SK-N-SH (cell line): ENCODE data around the gene TACO1. TPM values are rescaled to one million over a fixed set of nuclear protein-coding genes. Genes with fewer than 3 reads are reported as not detected.
A peak's percentile ranks its signal among the peaks of the same experiment; 100 is the strongest.

Experiments used
- CTCF ChIA-PET: fragments of 300-600, 350-600 bp; formaldehyde crosslinking; extraction: SDS; loops from one replicate; lab custom pipeline; 2021; lab: Yijun Ruan, JAX
- POLR2A ChIA-PET: fragments of 350-600 bp; sonication (Branson Sonifier 250); formaldehyde crosslinking; extraction: SDS; loops from one replicate; lab custom pipeline; 2020; ENCODE audit warnings: antibody characterized with exemption, inconsistent platforms; lab: Yijun Ruan, JAX
- DNase-seq: peaks from one replicate; pipeline ENCODE4 v3.0.0; 2012
- H2AFZ ChIP-seq: fragments of 200-600 bp; sonication (generic); 2 replicates; pipeline ENCODE4 v1.8.1; 2016; ENCODE audit warnings: antibody characterized with exemption, mild to moderate bottlenecking, low read depth
- H3F3A ChIP-seq: fragments of 200-600 bp; sonication (generic); replicated peaks from 2 replicates; pipeline ENCODE3; 2016; ENCODE audit warnings: antibody characterized with exemption, mild to moderate bottlenecking; ENCODE audit not compliant: insufficient read depth
- H3K27ac ChIP-seq, 2 experiments: fragments of 200-500 bp in 1 of 2; fragments of 200-600 bp in 1 of 2; sonication (Bioruptor generic) in 1 of 2; sonication (generic), shearing (Covaris generic) in 1 of 2; 2 replicates each; pipeline versions ENCODE4 v1.5.1 to v1.6.1; 2014 to 2016; ENCODE audit warnings: low read depth in 2 of 2, inconsistent platforms in 1 of 2, low read length in 1 of 2, mild to moderate bottlenecking in 1 of 2, mixed read lengths in 1 of 2
- H3K27me3 ChIP-seq: fragments of 200-600 bp; sonication (generic), shearing (Covaris generic); 2 replicates; pipeline ENCODE4 v1.6.1; 2016; ENCODE audit warnings: mixed run types; ENCODE audit not compliant: insufficient read depth
- H3K36me3 ChIP-seq, 2 experiments: fragments of 200-500 bp in 1 of 2; fragments of 200-600 bp in 1 of 2; sonication (Bioruptor generic) in 1 of 2; sonication (generic) in 1 of 2; replicated peaks in 1 of 2; 2 replicates each; pipeline versions ENCODE3 to v1.5.1; 2014 to 2016; ENCODE audit warnings: low read length in 1 of 2, mild to moderate bottlenecking in 1 of 2; ENCODE audit not compliant: insufficient read depth in 2 of 2, control insufficient read depth in 1 of 2
- H3K4me1 ChIP-seq, 2 experiments: fragments of 200-500 bp in 1 of 2; fragments of 200-600 bp in 1 of 2; sonication (Bioruptor generic) in 1 of 2; sonication (generic), shearing (Covaris generic) in 1 of 2; 2 replicates each; pipeline versions ENCODE4 v1.5.1 to v1.6.1; 2014 to 2016; ENCODE audit warnings: low read depth in 1 of 2, low read length in 1 of 2, mixed run types in 1 of 2; ENCODE audit not compliant: insufficient read depth in 2 of 2, control insufficient read depth in 1 of 2
- H3K4me2 ChIP-seq: fragments of 200-600 bp; sonication (generic), shearing (Covaris generic); 2 replicates; pipeline ENCODE4 v1.6.1; 2017; ENCODE audit warnings: mixed run types
- H3K4me3 ChIP-seq, 2 experiments: fragments of 200-500 bp in 1 of 2; fragments of 200-600 bp in 1 of 2; sonication (Bioruptor generic) in 1 of 2; sonication (generic), shearing (Covaris generic) in 1 of 2; 2 replicates each; pipeline versions ENCODE4 v1.5.1 to v1.8.1; 2014 to 2016; ENCODE audit warnings: low read depth in 2 of 2, inconsistent platforms in 1 of 2, low read length in 1 of 2, mild to moderate bottlenecking in 1 of 2, mixed read lengths in 1 of 2, moderate library complexity in 1 of 2
- H3K79me2 ChIP-seq: fragments of 200-600 bp; sonication (generic); 2 replicates; pipeline ENCODE4 v1.8.1; 2017; ENCODE audit warnings: mild to moderate bottlenecking; ENCODE audit not compliant: insufficient read depth
- H3K9ac ChIP-seq: fragments of 200-600 bp; sonication (generic); 2 replicates; pipeline ENCODE4 v1.6.1; 2017; ENCODE audit warnings: mixed run types
- H3K9me2 ChIP-seq: fragments of 200-600 bp; sonication (generic); 2 replicates; pipeline ENCODE4 v1.6.1; 2017; ENCODE audit warnings: mixed run types
- H3K9me3 ChIP-seq: fragments of 200-600 bp; sonication (generic); 2 replicates; pipeline ENCODE4 v1.6.1; 2017; ENCODE audit warnings: mixed run types, mild to moderate bottlenecking, moderate library complexity
- H4K20me1 ChIP-seq: fragments of 200-600 bp; sonication (generic); 2 replicates; pipeline ENCODE4 v1.6.1; 2017; ENCODE audit warnings: mild to moderate bottlenecking, mixed run types; ENCODE audit not compliant: insufficient read depth
- CHD2 ChIP-seq: fragments of 150-350 bp; IDR thresholded peaks from 2 replicates; pipeline ENCODE4 v1.6.1; 2018; ENCODE audit warnings: low read length; ENCODE audit not compliant: partially characterized antibody
- EZH2phosphoT487 ChIP-seq: fragments of 200-600 bp; sonication (generic); IDR thresholded peaks from 2 replicates; pipeline ENCODE4 v1.6.1; 2017; ENCODE audit warnings: low read depth, mixed run types, mild to moderate bottlenecking, antibody characterized with exemption, moderate library complexity, borderline replicate concordance
- FOSL2 ChIP-seq: IDR thresholded peaks from 2 replicates; pipeline ENCODE4 v1.4.0; 2012; ENCODE audit warnings: low read depth, mild to moderate bottlenecking, moderate library complexity, borderline replicate concordance
- FOXM1 ChIP-seq: IDR thresholded peaks from 2 replicates; pipeline ENCODE4 v1.4.0; 2012; ENCODE audit warnings: low read depth, mild to moderate bottlenecking
- GABPA ChIP-seq: IDR thresholded peaks from 2 replicates; pipeline ENCODE4 v1.4.0; 2012; ENCODE audit warnings: low read depth, mild to moderate bottlenecking
- GATA2 ChIP-seq: sonication (generic); formaldehyde crosslinking; IDR thresholded peaks from 2 replicates; pipeline ENCODE4 v1.5.0; 2020; ENCODE audit warnings: mild to moderate bottlenecking, missing genetic modification reagents
- JUND ChIP-seq: IDR thresholded peaks from 2 replicates; pipeline ENCODE4 v1.4.0; 2012
- NRF1 ChIP-seq: IDR thresholded peaks from 2 replicates; pipeline ENCODE4 v1.6.1; 2012; ENCODE audit warnings: low read depth, mild to moderate bottlenecking, low read length
- POLR2AphosphoS5 ChIP-seq: IDR thresholded peaks from 2 replicates; pipeline ENCODE4 v1.6.1; 2012; ENCODE audit warnings: low read depth, low read length
- RAD21 ChIP-seq: IDR thresholded peaks from 2 replicates; pipeline ENCODE4 v1.6.1; 2012; ENCODE audit warnings: mild to moderate bottlenecking, low read length
- RCOR1 ChIP-seq: fragments of 150-350 bp; IDR thresholded peaks from 2 replicates; pipeline ENCODE4 v1.6.1; 2017; ENCODE audit warnings: antibody characterized with exemption, low read length
- RFX5 ChIP-seq: IDR thresholded peaks from 2 replicates; pipeline ENCODE4 v1.6.1; 2012; ENCODE audit warnings: mild to moderate bottlenecking, improper control_type of control experiment, low read length
- RXRA ChIP-seq: IDR thresholded peaks from 2 replicates; pipeline ENCODE4 v1.4.0; 2012; ENCODE audit warnings: low read depth, mild to moderate bottlenecking, borderline replicate concordance
- SIN3A ChIP-seq: IDR thresholded peaks from 2 replicates; pipeline ENCODE4 v1.6.1; 2012; ENCODE audit warnings: low read depth, mild to moderate bottlenecking, low read length, moderate library complexity, borderline replicate concordance
- SMC3 ChIP-seq: IDR thresholded peaks from 2 replicates; pipeline ENCODE4 v1.6.1; 2012; ENCODE audit warnings: low read depth, low read length, improper control_type of control experiment
- TAF1 ChIP-seq: IDR thresholded peaks from 2 replicates; pipeline ENCODE4 v1.6.1; 2012; ENCODE audit warnings: low read depth, mild to moderate bottlenecking, low read length, moderate library complexity, borderline replicate concordance
- TCF12 ChIP-seq: IDR thresholded peaks from 2 replicates; pipeline ENCODE4 v1.4.0; 2012
- TEAD4 ChIP-seq: IDR thresholded peaks from 2 replicates; pipeline ENCODE4 v1.4.0; 2012; ENCODE audit warnings: mild to moderate bottlenecking, borderline replicate concordance; ENCODE audit not compliant: insufficient read depth
- YY1 ChIP-seq: IDR thresholded peaks from 2 replicates; pipeline ENCODE4 v1.4.0; 2012; ENCODE audit warnings: low read depth, mild to moderate bottlenecking
- WGBS: methylation state at CpG from one replicate; pipeline ENCODE4 v1.1.6; 2017; ENCODE audit warnings: low lambda C conversion rate; 5-methylcytosine and 5-hydroxymethylcytosine counted together
- polyA plus RNA-seq, 3 experiments: library from polyadenylated mRNA; depleted of rRNA; stranded (reverse); fragments of >200 nt; gene quantifications; 2 replicates each; pipeline ENCODE4 v1.2.3, GENCODE V29; 2012
- TF ChIP-seq, protein P1 (sequence below): fragments of 150-350 bp; IDR thresholded peaks from 2 replicates; pipeline ENCODE4 v1.6.1; 2017; ENCODE audit warnings: antibody characterized with exemption, low read length, low read depth, borderline replicate concordance
- TF ChIP-seq, protein P2 (sequence below): fragments of 200-600 bp; sonication (generic); IDR thresholded peaks from 2 replicates; pipeline ENCODE4 v1.6.1; 2017; ENCODE audit warnings: antibody characterized with exemption, mild to moderate bottlenecking, moderate library complexity
- TF ChIP-seq, protein P3 (sequence below): fragments of 150-350 bp; IDR thresholded peaks from 2 replicates; pipeline ENCODE4 v1.6.1; 2016; ENCODE audit warnings: mild to moderate bottlenecking, low read depth, low read length
- TF ChIP-seq, protein P4 (sequence below): IDR thresholded peaks from 2 replicates; pipeline ENCODE4 v1.4.0; 2012; ENCODE audit warnings: low read depth, borderline replicate concordance

TACO1 gene
- polyA plus RNA-seq, 1 of the 3 experiments (the other 2 are of a cell fraction), result 37.9 TPM

DNA sequence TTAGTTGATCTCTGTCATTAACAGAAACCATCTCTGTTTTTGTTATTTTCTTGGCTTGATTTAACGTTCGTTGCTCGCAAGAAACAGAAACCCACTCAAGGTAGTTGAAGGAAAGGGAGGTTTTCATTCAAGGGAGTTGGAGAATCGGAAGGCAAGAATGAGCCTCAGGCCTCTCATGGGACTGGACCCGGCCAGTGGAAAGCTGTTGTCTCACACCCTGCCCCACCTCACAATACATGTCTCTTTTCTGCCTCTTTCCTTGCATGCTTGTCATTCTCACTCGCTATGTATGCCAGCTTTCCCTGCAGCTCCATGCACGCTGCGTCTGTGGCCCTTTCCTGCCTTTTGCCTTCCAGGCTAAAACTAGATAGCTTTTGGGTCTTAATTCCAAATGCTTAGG, 32.1 kb upstream of the TACO1 start:
- ChIA-PET POLR2A (interaction anchor here (1.6 kb wide), 1 partner anchor 126 kb away, joined by 3 read pairs; no protein-coding TSS in a partner anchor), CTCF (interaction anchor here (0.9 to 3.2 kb wide), 11 partner anchors 8 to 143 kb away, joined by 3 to 23 read pairs (median 4); partner anchors contain the start of gene DCAF7)
- Histone ChIP-seq H3K27ac (no peak overlapping the region), H3K4me1 (peaks cover 3 to 12% of the 10 kb centered on the region in 2 experiments; a peak in 3 of 4 replicates), H4K20me1 (peaks cover 96% of the 10 kb centered on the region), H3K4me2 (no peak overlapping the region), H3K9me2 (no peaks in the 10 kb centered on the region), H3K9me3 (no peaks in the 10 kb centered on the region), H3K9ac (no peak overlapping the region), H3K27me3 (no peaks in the 10 kb centered on the region), H3K4me3 (no peak overlapping the region), H3K79me2 (peaks cover 99% of the 10 kb centered on the region), H3K36me3 (peaks cover 0 to 4% of the 10 kb centered on the region in 2 experiments), H2AFZ (no peak overlapping the region), H3F3A (peaks cover 23% of the 10 kb centered on the region)
- TF ChIP-seq CHD2 (no peak), FOXM1 (no peak), POLR2AphosphoS5 (no peak), GATA2 (CRISPR knock-in tag) (no peak), RCOR1 (no peak), NRF1 (no peak), TCF12 (no peak), TAF1 (no peak), FOSL2 (no peak), SMC3 (no peak), RAD21 (no peak)
- TF ChIP-seq, protein P1, sequence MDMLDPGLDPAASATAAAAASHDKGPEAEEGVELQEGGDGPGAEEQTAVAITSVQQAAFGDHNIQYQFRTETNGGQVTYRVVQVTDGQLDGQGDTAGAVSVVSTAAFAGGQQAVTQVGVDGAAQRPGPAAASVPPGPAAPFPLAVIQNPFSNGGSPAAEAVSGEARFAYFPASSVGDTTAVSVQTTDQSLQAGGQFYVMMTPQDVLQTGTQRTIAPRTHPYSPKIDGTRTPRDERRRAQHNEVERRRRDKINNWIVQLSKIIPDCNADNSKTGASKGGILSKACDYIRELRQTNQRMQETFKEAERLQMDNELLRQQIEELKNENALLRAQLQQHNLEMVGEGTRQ, result no peak
- TF ChIP-seq, protein P2, sequence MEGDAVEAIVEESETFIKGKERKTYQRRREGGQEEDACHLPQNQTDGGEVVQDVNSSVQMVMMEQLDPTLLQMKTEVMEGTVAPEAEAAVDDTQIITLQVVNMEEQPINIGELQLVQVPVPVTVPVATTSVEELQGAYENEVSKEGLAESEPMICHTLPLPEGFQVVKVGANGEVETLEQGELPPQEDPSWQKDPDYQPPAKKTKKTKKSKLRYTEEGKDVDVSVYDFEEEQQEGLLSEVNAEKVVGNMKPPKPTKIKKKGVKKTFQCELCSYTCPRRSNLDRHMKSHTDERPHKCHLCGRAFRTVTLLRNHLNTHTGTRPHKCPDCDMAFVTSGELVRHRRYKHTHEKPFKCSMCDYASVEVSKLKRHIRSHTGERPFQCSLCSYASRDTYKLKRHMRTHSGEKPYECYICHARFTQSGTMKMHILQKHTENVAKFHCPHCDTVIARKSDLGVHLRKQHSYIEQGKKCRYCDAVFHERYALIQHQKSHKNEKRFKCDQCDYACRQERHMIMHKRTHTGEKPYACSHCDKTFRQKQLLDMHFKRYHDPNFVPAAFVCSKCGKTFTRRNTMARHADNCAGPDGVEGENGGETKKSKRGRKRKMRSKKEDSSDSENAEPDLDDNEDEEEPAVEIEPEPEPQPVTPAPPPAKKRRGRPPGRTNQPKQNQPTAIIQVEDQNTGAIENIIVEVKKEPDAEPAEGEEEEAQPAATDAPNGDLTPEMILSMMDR, result no peak
- DNase-seq, result no peak
- 83% methylated on average over 8 of the region's 8 CpGs for WGBS

DNA sequence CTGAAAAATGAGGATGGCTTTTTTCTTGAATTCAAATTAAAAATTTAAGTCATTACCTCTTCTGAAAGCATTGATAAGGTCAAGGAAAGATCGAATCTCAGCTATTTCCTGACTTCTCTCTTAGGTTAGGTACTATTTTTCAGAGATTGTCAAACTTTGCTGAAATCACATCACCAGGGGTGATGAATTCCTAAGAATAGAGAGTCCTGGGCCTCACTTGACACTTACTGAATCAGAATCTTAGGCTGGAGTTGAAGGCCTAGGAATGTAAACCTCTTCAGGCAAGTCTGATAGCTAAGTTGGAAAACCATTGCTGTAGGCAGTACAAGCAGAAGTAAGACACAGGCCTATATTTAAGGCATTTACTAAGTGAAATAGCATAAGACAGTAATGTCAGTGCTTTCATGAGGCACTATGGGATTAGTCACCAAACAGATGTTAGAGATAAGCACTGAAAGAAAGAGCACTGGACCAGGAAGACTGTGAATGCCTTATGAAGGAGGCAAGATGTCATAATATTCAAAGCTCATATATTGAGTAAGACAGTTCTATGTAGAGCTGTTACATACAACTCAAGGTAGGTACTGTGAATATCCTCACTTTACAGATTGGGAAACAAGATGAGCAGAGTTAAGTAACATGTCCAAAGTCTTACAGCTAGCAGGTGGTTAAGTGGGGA, 28.9 kb upstream of the TACO1 start:
- Histone ChIP-seq H3K27me3 (no peaks in the 10 kb centered on the region), H3K4me3 (no peak overlapping the region), H3K9ac (no peak overlapping the region), H3F3A (peaks cover 23% of the 10 kb centered on the region), H3K4me1 (peaks cover 3 to 12% of the 10 kb centered on the region in 2 experiments; a peak in 3 of 4 replicates), H3K36me3 (peaks cover 0 to 4% of the 10 kb centered on the region in 2 experiments), H3K9me3 (no peaks in the 10 kb centered on the region), H3K9me2 (no peaks in the 10 kb centered on the region), H2AFZ (no peak overlapping the region), H3K79me2 (peaks cover 100% of the 10 kb centered on the region), H3K4me2 (peak overlapping the region; percentile 16; the same call in 1 of the 2 replicates), H3K27ac (peak overlapping the region in 1 of 2 experiments; percentile 71; a peak in 2 of 4 replicates), H4K20me1 (peaks cover 97% of the 10 kb centered on the region)
- ChIA-PET CTCF (interaction anchor here (0.8 to 5.6 kb wide), 18 partner anchors 10 to 165 kb away, joined by 3 to 54 read pairs (median 4); partner anchors contain the start of genes KCNH6 and MAP3K3), POLR2A (interaction anchor here (1.2 kb wide), 1 partner anchor 16 kb away, joined by 3 read pairs; no protein-coding TSS in a partner anchor)
- 79% methylated on average over 1 of the region's 1 CpG for WGBS
- DNase-seq, result no peak
- TF ChIP-seq YY1 (no peak), TEAD4 (no peak), EZH2phosphoT487 (no peak), RXRA (no peak), RFX5 (no peak), SIN3A (no peak), JUND (peak; percentile 86), GABPA (no peak)
- TF ChIP-seq, protein P3, sequence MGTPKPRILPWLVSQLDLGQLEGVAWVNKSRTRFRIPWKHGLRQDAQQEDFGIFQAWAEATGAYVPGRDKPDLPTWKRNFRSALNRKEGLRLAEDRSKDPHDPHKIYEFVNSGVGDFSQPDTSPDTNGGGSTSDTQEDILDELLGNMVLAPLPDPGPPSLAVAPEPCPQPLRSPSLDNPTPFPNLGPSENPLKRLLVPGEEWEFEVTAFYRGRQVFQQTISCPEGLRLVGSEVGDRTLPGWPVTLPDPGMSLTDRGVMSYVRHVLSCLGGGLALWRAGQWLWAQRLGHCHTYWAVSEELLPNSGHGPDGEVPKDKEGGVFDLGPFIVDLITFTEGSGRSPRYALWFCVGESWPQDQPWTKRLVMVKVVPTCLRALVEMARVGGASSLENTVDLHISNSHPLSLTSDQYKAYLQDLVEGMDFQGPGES, result no peak
- TF ChIP-seq, protein P4, sequence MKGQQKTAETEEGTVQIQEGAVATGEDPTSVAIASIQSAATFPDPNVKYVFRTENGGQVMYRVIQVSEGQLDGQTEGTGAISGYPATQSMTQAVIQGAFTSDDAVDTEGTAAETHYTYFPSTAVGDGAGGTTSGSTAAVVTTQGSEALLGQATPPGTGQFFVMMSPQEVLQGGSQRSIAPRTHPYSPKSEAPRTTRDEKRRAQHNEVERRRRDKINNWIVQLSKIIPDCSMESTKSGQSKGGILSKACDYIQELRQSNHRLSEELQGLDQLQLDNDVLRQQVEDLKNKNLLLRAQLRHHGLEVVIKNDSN, result no peak
